NCI-H82 treated with DMSO at 0.1 percent for 48 hours (cell line): ENCODE results near the gene DOCK9.
A peak's percentile ranks its signal among the peaks of the same experiment; 100 is the strongest.

Experiments
- DNase-seq: peaks from one replicate; lab custom pipeline; 2025; ENCODE audit not compliant: unreplicated experiment; lab: John Stamatoyannopoulos, UW

Gene DOCK9

DNA sequence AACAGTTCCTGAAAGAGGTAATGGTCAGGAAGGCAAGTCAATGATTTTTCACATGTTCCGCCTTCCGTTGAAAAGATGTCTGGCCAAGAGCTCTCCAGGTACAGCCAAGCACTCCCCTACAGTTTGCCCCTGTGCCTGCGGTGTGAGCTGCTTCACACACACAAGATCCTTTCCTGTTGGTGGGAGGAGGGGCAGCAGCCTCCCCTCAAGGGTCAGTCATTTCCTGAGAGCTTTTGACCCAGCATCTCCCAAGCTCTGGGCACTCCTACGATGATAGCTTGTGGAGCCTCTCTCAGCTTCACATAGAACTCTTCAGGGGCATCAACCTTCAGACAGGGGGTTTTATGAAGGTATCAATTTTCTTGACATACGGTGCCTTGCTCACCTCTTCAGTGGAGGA, 86.9 kb downstream of the DOCK9 start:
- no peak for DNase-seq

DNA sequence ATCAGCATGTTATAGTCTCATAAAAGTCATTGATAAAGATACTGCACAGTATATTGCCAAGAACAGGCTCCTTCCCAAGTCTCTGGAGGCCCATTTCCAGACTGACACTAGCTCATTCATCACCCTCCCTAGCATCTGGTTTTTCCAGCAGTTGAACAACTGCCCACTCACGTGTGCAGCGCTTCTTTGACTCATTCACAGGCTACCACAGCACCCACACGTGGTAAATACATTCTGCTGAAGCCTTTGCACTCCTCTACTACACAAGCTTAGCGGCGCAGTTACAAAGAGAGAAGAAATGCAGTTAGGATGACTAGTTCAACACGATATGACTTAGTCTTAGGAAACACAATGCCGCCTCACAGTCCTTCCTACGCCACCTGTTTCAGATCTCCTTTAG, 87.7 kb downstream of the DOCK9 start:
- DNase-seq = no peak

DNA sequence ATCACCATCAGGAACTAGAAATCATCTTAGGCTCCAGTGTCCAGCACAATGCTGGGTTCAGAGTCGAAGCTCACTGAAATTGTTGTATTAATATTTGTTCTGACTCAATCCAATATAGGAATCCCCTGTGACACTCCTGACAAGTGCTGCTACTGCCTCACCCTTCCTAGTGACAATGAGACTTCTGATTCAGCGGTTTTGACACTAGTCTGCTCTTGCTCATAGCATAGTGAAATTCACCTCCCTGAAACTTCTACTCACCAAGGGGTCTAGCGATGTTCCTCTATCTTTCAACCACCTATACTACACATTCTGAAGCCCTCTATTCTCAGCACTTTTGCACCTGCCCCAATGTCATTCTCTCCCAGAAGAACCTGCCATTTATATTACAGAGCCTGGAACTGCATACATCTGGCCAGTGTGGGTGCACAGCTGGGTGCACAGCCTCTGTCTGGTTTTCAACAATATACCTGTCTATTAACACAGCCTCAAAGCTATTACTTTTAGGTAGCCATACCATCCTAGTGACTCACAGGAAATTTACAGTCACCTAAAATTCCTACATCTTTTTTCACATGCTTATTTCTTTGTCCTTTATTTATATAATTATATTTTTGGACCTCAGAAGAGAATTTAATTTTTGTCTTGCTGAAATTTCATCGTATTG, 88.3 kb downstream of the DOCK9 start:
- DNase-seq = no peak

DNA sequence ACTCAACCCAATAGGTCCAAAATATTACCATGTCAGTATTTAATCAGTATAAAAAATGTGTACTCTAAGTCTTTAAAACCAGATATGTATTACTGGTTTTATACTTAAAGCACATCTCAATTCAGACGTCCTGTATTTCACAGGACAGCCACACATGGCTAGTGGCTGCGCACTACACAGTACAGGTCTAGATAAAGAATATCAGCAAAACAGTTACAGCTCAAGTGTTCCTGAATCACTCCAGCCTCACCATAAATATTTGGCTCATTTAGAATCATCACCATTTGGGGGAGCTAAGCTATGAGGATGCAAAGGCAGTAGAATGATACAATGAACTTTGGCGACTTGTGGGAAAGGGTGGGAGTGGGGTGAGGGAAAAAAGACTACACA, 89.0 kb downstream of the DOCK9 start:
- DNase-seq = no peak

DNA sequence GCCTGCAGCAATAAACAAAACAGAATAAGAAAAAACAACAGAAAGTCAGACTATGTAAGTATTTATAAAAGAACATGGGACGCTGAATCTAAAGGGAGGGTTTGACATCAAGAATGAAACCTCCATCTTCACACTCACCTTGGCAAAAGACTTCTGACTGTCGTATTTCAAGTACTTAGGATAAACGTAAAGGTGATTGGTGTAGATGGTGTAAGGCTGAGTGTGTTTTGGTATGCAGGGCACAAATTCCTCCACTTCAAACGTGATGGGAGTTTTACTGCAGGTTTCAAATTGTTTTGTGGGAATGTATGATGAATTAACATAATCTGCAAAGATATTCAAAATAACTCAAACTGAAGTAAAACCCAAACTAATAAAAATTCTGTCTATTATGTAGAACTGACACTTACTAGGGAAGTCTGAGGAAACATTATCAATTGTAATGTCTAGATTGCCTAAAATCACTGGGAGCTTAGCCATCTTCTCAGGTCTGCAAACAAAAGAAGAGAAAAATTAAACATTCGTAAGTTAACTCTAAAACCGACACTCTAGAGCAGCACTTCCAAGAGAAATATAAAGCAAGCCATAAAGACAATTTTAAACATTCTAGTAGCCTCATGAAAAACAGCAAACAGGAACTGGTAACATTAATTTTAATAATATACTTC, 89.5 kb downstream of the DOCK9 start:
- no peak for DNase-seq

DNA sequence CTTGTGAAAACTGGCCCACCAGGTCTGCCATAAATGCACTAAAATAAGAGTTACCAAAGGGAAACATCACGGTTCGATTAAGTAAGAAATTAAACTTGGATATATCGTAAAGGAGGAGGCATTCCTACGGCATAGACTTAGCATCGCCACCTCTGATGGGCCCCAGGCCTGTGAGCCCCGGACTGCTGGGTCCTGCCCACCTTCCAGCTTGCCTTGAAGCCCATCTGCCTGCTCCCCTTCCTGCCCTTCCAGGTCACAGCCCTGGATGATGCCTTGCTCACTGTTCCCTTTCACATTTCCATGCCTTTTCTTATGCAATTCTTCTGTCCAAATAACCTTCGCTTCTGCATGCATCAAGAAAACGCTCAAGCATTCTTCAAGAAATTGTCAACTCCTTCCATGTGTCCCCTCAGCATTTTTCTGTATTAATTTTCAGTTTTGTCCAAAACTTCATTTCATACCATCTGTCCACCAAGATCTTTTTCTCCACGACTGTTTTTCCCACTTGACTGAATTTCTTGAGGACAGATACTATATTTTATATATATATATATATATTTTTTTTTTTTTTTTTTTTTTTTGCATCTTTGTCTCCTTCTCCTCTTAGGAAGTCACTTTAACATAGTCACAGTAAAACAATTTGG, 91.2 kb downstream of the DOCK9 start:
- no peak for DNase-seq

DNA sequence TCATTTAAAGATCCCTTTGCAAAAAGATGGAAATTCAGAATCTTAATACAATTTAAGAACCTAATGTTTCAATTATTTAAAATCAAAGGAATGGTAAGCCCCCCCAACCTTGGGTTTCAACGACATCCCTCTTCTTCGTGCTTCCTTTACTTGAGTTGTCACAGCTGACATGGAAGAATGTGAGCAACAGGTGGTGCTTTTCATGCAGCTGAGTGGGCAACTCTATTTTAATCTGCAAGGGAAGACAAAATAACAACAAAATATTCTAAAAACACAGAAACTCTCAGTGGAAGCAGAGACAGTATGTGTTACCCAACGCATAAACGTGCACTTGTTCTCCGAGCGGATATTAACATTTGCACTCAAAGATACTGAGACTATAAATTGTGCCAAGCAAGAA, 92.3 kb downstream of the DOCK9 start:
- no peak for DNase-seq

DNA sequence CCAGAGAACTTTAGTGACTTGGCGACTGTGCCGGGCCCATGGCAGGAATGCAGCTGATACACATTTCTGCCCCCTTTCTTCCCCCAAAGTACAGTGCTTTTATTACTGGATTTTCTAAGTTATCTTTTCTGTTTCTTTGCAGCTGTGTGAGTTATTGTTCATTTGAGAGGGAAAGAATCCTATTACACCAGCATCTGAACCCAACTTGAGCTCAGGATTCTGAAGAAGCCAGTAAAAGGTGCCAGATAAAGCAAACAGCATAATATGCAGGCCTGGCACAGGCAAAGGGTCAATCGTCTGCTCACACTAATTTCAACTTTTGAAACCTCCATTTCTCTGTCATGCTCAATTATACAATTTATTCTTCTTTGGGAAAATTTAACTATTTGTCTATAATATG, 93.9 kb downstream of the DOCK9 start:
- no peak for DNase-seq

DNA sequence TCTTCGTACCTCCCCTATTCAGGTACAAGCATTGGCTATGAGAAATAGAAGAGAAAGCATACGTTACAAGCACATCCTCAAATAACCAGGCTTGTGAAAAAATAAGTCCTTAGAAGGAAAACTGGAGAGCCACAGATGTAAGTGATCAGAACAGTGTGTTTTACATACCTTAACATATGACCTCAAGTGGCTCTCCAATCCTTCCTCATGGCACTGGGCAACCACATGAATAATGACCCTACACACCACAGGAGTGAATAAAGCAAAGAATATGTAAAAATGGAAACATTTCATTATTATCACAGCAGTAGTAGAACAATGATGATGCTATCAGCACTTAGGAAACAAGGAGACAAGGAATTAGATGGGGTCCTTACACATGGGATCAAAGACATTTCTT, 96.5 kb downstream of the DOCK9 start:
- DNase-seq = no peak

DNA sequence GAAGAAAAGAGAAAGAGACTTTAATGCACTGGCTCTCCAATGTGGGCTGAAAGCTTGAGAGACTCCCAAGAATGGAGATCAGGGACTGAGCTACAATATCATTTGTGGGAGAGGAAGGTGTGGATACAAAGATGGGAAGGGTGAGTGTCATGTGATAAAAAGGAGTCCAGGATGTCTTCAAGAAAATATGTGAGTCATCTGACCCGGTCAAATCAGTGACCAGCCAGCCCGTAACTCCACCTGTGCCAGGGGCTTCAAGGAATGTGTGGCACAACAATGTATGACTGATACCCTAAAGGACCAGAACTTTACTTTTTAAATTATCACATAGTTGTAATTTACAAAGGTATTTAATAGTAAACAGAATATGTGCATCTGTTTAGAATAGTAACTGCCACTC, 97.2 kb downstream of the DOCK9 start:
- no peak for DNase-seq

DNA sequence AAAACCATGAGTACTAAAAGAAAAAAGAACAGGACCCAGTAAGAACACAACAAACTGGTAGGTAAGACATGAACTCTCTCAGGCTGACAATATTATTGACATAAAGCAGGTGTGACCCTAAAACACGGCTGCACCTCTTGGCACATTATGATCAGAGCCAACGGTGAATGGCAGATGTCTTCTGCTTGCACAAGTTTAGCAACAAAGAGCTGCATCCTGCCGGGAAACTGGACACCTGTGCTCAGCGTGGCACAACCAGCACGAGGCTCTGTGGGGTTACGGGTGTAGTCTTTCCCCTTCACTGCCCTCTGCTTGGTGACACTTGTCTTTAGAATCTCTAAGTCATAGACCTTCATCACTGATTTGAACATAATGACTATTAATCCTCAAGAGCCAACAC, 97.9 kb downstream of the DOCK9 start:
- DNase-seq = no peak

DNA sequence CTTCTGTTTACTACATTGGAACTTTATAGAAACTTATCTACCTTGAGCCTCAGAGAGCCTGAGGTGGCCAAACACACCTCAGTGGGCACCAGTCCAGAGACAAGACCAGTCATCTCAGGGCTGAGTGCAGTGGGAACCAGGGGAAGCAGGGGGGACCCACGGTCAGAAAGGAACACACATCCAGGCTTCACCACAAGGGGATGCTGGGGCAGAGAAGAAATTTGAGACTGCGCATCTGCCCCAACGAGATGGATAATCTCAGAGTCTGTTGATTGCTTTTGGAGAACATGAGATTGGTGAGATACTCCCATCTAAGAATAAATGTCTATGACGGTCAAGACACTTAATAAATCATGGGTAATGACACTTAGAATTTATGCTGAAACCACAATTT, 98.7 kb downstream of the DOCK9 start:
- DNase-seq = no peak

DNA sequence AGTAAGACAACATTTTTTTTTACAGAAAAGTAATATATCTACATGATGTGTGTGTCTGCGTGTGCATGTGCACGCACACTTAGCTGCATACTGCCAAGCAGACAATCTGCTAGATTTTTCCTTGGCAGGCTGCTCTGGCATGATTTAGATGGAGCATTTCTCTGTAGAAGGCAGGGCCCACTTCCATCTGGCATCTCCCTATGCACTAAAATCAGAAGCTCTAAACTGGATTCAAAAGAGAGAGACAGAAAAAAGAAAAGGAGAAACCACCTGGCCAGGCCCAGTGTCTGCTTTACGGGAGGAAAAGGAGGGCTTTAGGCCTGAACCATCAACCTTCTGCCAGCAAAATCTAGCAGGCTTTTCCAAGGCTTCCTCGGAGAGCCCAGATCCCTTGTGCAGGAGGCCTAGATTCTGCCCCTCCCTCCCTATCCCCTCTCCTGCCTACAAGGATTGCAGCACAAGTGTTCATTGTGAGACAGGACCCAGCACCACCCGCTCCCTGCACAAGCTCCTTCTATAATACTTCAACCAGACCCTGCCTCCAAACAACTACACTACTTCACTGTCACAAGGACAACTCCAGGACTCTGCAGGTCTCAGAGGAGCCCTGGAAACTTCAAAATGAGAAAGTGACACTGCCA, 99.3 kb downstream of the DOCK9 start:
- no peak for DNase-seq

DNA sequence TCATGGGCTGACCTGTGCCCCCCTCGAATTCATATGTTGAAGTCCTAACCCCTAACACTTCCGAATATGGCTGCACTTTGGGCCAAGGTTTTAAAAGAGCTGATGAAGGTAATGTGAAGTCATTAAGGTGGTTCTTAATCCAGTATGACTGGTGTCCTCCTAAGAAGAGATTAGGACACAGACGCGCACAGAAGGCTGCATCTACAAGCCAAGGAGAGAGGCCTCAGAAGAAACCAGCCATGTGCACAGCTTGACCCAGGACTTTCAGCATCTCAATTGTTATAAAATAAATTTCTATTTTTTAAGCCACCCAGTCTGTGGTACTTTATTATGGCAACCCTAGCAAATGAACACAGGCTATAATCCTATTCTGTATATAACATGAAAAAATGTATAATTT, 99.9 kb downstream of the DOCK9 start:
- DNase-seq = peak; percentile 10

DNA sequence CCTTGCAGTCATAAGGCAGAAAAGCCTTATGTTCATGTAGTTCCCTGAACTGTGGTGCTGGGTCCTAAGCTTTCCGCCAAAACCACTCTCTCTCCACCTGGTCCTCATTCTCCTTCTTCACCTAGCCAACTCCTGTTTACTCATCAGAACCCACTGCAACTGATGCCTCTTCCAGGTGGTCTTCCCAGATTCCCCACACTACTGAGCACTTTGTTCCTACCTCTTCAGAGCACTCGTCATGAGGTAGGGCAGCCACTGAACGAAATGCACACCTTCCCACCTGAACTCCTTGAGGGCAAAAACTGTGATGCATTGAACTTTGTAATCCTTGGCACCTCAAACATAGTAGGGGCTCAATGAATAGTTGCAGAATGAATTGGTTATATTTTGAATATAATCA, 100.4 kb downstream of the DOCK9 start:
- DNase-seq = no peak

DNA sequence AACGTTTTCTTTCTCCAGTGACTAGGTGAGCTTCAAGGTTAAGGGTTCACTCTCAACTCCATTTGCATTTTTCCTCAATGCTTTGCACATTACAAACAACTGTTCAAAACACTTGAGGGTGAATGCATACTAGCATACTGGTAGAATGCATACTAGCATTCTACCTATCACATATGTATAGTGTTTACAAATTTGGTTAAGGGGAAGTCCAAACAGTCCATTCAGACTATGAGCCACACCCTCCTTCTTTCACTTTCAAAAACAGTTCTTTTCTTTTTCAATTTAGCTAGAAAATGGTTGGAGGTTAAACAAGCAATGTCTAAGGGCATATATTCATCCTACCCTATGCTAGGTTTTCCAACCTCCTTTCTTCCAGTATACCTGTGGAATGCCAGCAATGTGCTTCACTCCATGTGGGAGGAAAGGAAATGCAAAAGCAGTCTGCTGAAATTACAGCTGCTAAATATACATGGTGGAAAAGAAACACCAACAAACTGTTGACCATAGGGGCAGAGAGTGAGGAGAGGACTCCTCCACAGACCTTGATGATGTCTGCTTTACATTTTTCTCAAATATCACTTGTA, 102.6 kb downstream of the DOCK9 start:
- DNase-seq = no peak

DNA sequence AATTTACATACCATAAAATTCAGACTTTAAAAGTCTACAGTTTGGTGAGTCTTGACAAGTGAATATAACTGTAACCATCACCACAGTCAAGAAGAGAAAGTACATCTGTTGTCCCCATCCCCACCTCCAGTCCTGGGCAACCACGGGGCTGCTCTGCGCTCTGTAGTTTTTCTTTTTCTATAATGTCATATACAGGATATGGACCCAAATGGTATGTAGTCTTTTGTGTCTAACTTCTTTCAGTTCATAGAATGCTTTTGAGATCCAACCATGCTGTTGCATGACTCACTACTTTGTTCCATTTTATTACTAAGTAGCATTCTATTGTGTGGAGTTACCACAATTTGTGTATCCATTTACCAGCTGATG, 103.9 kb downstream of the DOCK9 start:
- DNase-seq = no peak

DNA sequence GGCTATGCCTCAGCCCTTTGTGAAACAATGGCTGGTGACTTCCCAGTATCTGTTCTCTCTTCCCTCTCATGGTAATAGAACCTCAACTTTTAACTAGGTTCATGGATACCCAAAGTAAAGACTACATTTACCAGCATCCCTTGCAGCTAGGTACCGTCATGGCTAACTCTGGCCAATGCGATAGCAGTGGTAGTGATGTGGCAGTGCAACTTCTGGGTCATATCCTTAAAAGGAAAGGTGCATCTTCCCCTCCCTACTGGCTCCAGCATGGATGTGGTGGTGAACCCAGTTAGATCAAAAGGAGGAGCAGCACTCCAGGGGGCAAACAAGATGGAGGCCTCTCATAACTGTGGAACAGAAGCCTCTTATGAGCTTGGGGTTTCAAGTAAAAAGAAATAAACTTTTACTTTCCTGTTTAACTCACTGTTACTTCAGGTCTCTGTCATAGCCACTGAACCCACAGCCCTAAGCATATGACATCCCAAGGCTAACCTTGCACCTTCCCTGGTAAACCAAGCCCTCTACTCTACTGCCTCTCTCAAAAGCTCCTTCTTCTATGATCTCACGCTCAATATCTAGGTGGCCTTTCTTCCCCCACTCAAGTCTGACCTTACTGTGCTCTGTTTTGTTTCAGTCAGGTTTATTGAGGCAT, 104.4 kb downstream of the DOCK9 start:
- DNase-seq = no peak

DNA sequence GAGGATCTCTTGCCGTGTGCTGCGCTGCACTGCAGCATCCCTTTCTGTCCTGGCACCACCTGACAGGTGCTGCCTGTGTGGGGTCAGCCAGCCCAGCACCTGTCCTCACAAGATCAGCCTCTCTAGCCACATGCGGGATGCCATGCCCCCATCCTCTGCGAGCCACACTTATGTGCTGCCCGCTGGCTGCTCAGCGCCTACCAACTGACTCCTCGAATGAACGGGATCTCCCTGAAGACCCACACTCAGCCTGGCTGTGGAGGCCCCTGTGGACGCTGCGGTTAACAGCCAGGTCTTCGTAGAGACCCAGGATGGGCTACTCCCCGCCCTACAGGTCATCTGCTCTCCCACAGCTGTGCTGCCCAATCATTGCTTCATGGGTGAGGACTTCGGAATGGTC, 106.1 kb downstream of the DOCK9 start:
- no peak for DNase-seq

DNA sequence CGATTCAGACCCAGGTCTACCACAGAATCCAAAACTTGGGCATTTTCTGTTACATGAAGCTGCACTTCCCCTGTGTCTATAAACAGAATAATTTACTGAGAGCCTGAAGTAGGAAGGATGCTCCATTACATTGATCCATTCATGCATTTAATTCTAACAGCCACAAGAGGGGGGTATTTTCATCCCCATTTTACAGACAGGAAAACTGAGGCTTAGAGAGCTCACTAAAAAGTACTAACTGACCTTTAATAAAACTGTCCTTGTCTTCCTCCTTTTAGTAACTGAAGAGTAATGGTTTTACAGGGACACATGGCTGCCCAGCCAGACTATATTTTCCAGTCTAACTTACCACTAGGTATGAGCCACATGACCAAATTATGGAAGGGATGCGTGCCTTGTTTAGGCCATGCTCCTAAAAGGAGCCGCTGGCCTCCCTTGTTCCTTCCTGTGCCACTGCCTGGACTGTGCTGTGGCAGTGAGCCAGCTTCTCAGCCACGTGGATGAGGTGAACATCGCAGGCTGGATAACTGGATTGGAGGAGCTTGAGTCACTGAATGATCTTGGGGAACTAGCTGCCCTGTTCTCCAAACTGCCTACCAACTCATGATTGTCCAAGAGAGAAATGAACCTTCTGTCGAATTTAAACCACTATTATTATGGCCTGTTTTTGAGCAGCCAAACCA, 108.3 kb downstream of the DOCK9 start:
- no peak for DNase-seq

DNA sequence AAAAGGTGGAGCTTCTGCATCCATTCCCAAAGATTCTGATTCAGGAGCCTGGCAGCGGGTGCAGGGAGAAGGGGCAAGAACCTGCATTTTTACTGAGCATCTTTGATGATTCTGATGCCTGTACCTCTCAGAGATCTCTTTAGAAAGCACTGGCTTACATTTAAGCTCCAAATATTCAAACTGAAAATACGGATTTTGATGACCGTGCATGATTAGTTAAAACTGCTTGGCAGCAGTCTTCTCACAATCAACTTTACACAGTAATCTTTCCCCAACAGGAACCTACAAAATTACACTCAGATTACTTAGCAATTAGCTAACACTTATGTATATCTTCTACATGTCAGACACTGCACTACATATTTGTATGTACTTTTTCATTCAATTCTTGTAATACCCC, 108.9 kb downstream of the DOCK9 start:
- no peak for DNase-seq
